Activated T-helper 9 cell treated with anti-CD3 and anti-CD28 coated beads, Interleukin-2, amount 50 U/mL, for 16 hours (primary cell): Measurements from ENCODE around the gene CASP9.
"Not testable (repeated sequence)": the region's sequence is repeated elsewhere in the genome, so short reads cannot be mapped to it uniquely, and the experiment has no call there.

Experiments used
- DNase-seq: peaks from one replicate; pipeline ENCODE4 v3.0.0-alpha.2; 2020; ENCODE audit warnings: low read depth

The CASP9 gene

GRCh38 chr1:15525050-15526020 is 1.3 kb upstream of the CASP9 start:
- DNase-seq, result no peak

GRCh38 chr1:15524283-15525049 is 451 bp upstream of the CASP9 start:
- peak; percentile 99 for DNase-seq

- no peak for DNase-seq
Observed at GRCh38 chr1:15523104-15524020, 653 bp downstream of the CASP9 start.

- DNase-seq, result no peak
Observed at GRCh38 chr1:15522551-15522950, 1.5 kb downstream of the CASP9 start.

GRCh38 chr1:15521206-15521906 is 2.7 kb downstream of the CASP9 start:
- DNase-seq, result not testable (repeated sequence)

- DNase-seq, result no peak
Observed at GRCh38 chr1:15519625-15520024, 4.4 kb downstream of the CASP9 start.

- no peak for DNase-seq
Observed at GRCh38 chr1:15515022-15515663, 8.9 kb downstream of the CASP9 start.

- not testable (repeated sequence) for DNase-seq
Observed at GRCh38 chr1:15514557-15514956, 9.5 kb downstream of the CASP9 start.

GRCh38 chr1:15513919-15514318 is 10.1 kb downstream of the CASP9 start:
- no peak for DNase-seq

GRCh38 chr1:15513192-15513591 is 10.8 kb downstream of the CASP9 start:
- no peak for DNase-seq

- DNase-seq, result no peak
Observed at GRCh38 chr1:15510611-15511405, 13.2 kb downstream of the CASP9 start.

GRCh38 chr1:15509586-15509985 is 14.4 kb downstream of the CASP9 start:
- no peak for DNase-seq

- no peak for DNase-seq
Observed at GRCh38 chr1:15508700-15509487, 15.1 kb downstream of the CASP9 start.

GRCh38 chr1:15507278-15507677 is 16.7 kb downstream of the CASP9 start:
- DNase-seq, result no peak

GRCh38 chr1:15506831-15507230 is 17.2 kb downstream of the CASP9 start:
- no peak for DNase-seq

- DNase-seq, result no peak
Observed at GRCh38 chr1:15504436-15504835, 19.6 kb downstream of the CASP9 start.

- peak; percentile 10 for DNase-seq
Observed at GRCh38 chr1:15501208-15502032, 22.6 kb downstream of the CASP9 start.
